Heart right ventricle (tissue), 16 donors: ENCODE results near the gene PLCZ1. TPM values are rescaled to one million over a fixed set of nuclear protein-coding genes. Genes with fewer than 3 reads are reported as not detected.

Experiments used
- ATAC-seq, 8 donors: fragments of 200-7000 bp; cut with Tn5 transposase; one replicate each; pipeline ENCODE4 v1.9.1; 2020; ENCODE audit warnings: mild to moderate bottlenecking in 8 of 8, moderate library complexity in 8 of 8, moderate number of reproducible peaks in 1 of 8
- DNase-seq, 2 donors: peaks; one replicate each; pipeline ENCODE4 v3.0.0-alpha.2; 2020
- H3K27ac ChIP-seq, 10 donors: fragments of 200-600 bp; sonication (generic) in 2 of 10; one replicate each; pipeline versions ENCODE4 v1.5.0 to v1.8.0; 2020 to 2022; ENCODE audit warnings: mild to moderate bottlenecking in 3 of 10
- H3K27me3 ChIP-seq, 7 donors: fragments of 200-600 bp; one replicate each; pipeline ENCODE4 v1.8.0; 2021 to 2022; ENCODE audit warnings: mild to moderate bottlenecking in 2 of 7
- H3K36me3 ChIP-seq, 9 donors: fragments of 200-600 bp; sonication (generic) in 1 of 9; one replicate each; pipeline versions ENCODE4 v1.5.0 to v1.8.0; 2020 to 2022; ENCODE audit warnings: mild to moderate bottlenecking in 2 of 9
- H3K4me1 ChIP-seq, 9 donors: fragments of 200-600 bp; sonication (generic) in 1 of 9; one replicate each; pipeline versions ENCODE4 v1.5.0 to v1.8.0; 2020 to 2022; ENCODE audit warnings: mild to moderate bottlenecking in 4 of 9
- H3K4me3 ChIP-seq, 10 donors: fragments of 200-600 bp; sonication (generic) in 2 of 10; one replicate each; pipeline versions ENCODE4 v1.5.0 to v1.8.0; 2020 to 2022; ENCODE audit warnings: mild to moderate bottlenecking in 7 of 10, moderate library complexity in 2 of 10
- H3K9me3 ChIP-seq, 11 donors: fragments of 200-600 bp in 10 of 11; sonication (generic) in 2 of 11; one replicate each; pipeline versions ENCODE4 v1.5.0 to v1.8.0; 2013 to 2022; ENCODE audit warnings: mild to moderate bottlenecking in 2 of 11, control low read depth in 1 of 11, moderate library complexity in 1 of 11
- CTCF ChIP-seq, 9 donors: fragments of 200-600 bp; sonication (generic) in 2 of 9; IDR thresholded peaks; one replicate each; pipeline versions ENCODE4 v1.5.0 to v1.8.0; 2021 to 2022; ENCODE audit warnings: antibody characterized with exemption in 9 of 9, mild to moderate bottlenecking in 5 of 9, moderate library complexity in 1 of 9
- WGBS, 2 donors: extraction: QIAGEN DNeasy Blood & Tissue Kit; methylation state at CpG; one replicate each; pipeline ENCODE4 v1.1.7; 2013; ENCODE audit warnings: inconsistent platforms in 1 of 2; 5-methylcytosine and 5-hydroxymethylcytosine counted together
- intact Hi-C, 10 donors: fragments of 100-400 bp; cut with DNase I; formaldehyde crosslinking; loops; one replicate each; pipeline versions ENCODE4 v1.11.1 to v1.14.2; 2022
- polyA plus RNA-seq, 2 donors: library from polyadenylated mRNA; stranded (reverse); fragments of 200-250 nt; gene quantifications; one replicate each; pipeline ENCODE4 v1.2.3, GENCODE V29; 2013
- total RNA-seq, 10 donors: library from RNA; stranded (reverse); fragmentation: NEBNext Ultra II Directional in 3 of 10; extraction: Animal tissue kit (Norgen Biotek cat#: 25700) in 3 of 10; gene quantifications; one replicate each; pipeline versions ENCODE4 v1.2.1 to v1.2.4, GENCODE V29; 2021 to 2023
- donor health status: Arrhythmogenic right ventricular cardiomyopathy.
- donor health status: ischemic (EF 13 %, LVEDD 7.1; RV severe dilation, severe dysfunction).
- donor health status: healthy with polysubstance abuse.
- donor health status: DM: no; HTN: yes; CAD: no.
- donor health status: DM: no; HTN: no; CAD: no.
- donor health status: ischemic (EF 25% LVEDD 6.9; RV normal size, moderate dysfunction).
- donor health status: ischemic (EF 25% LVEDD 5.7; RV mildly dilated, moderate dysfunction).
- donor health status: healthy.
- donor health status: DM: yes; HTN: yes; CAD: no.
- donor health status: Ischemic cardiomyopathy.
- donor health status: ischemic (EF 35%, LVEDD 5.7; RV mildly dilated, moderate dysfunction).
- donor health status: nonischemic (EF 11% LVEDD 7.7; RV severe dilation, severe dysfunction).
- donor health status: DM: yes; HTN: yes; CAD: no.
- donor health status: PGD.
- donor health status: ischemic (EF 29% LVEDD 5.4; RV normal size, mild dysfunction).
- donor health status: nonischemic (EF 23%, LVEDD 6.1; RV moderate dilation, normal function).

The PLCZ1 gene
- total and polyA plus RNA-seq, 12 donors: 0.32 to 1.5 (median 0.88) TPM; not detected in 8

GRCh38 chr12:18640321-18640955 is 97.4 kb downstream of the PLCZ1 start:
- Histone ChIP-seq H3K36me3 (no peaks in the 10 kb centered on the region), H3K27ac (no peak overlapping the region), H3K27me3 (no peaks in the 10 kb centered on the region), H3K4me3 (no peak overlapping the region), H3K4me1 (peaks cover 0 to 12% (median 0%) of the 10 kb centered on the region in 9 donors), H3K9me3 (no peaks in the 10 kb centered on the region)
- intact Hi-C loops: no loop called here
- TF ChIP-seq CTCF (IDR thresholded peaks at IDR 0.05): no peak
- 56 to 62% methylated on average over 4 of the region's 4 CpGs for WGBS, 2 donors
- DNase-seq (no peak), ATAC-seq (no peak)

DNA sequence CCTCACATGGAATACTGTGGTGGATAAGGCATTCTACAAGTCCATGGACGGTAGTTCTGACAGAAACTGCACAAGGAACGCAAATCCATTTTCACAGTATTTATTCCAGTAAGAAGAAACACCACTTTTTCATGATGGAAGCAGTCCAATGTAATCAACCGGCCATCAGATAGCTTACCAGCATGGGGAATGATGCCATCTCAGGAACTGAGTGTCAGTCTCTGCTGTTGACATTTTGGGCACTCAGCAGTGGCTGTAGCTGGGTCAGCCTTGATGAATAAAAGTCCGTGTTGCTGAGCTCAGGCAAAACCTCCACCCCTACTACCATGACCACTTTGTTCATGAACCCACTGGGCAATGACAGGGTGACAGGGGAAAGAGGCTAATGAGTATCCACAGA is 103.4 kb downstream of the PLCZ1 start:
- H3K4me1 ChIP-seq: no peaks in the 10 kb centered on the region
- intact Hi-C loops: no loop called here

More for the DNA sequence above, 103.4 kb downstream of the PLCZ1 start:
- 61 to 67% methylated on average over 4 of the region's 4 CpGs for WGBS, 2 donors
- H3K9me3 ChIP-seq: no peaks in the 10 kb centered on the region
- ATAC-seq (no peak), DNase-seq (no peak)
- H3K27me3 ChIP-seq: no peaks in the 10 kb centered on the region
- H3K36me3 ChIP-seq: no peaks in the 10 kb centered on the region
- no peak for TF ChIP-seq CTCF (IDR thresholded peaks at IDR 0.05)
- no peak overlapping the region for H3K4me3 ChIP-seq
- H3K27ac ChIP-seq: no peak overlapping the region

Other genes with a start within 250 kb of the PLCZ1 start
- not detected for gene CAPZA3, start 107 bp upstream of the PLCZ1 start, total RNA-seq
- gene CAPZA3, start 107 bp upstream of the PLCZ1 start, polyA plus RNA-seq: not detected